ENCODE measurements around the gene TROAP. TPM values are rescaled to one million over a fixed set of nuclear protein-coding genes. Genes with fewer than 3 reads are reported as not detected.

The TROAP gene
- total RNA-seq, 2 donors from 2014 or later = 60.5 to 87.4 TPM

DNA sequence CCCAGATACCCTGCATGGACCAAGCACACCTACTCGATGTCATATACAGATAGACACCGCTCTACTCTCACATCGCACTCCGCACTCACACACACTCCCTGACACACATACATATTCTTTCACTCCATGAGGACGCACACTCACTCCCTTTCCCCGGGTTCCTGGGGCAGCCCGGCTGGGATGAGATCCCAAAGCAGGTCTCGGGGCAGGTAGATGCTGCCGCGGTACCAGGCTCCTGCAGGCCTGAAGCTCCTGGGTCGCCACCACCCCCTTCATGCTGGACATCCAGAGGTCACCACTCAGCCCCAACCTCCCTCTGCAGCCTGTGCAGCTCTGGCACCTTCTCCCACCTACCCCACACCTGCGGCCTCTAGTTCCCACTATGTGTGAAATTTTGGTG lies 11.6 kb downstream of the TROAP start:
- H3K4me3 Mint-ChIP-seq = no peak overlapping the region
- H3K9me3 Mint-ChIP-seq = no peaks in the 10 kb centered on the region
- DNase-seq = peak; percentile 43
- WGBS, 2 experiments (ENCODE audit: insufficient coverage in 1 of 2, insufficient read length in 1 of 2) = 85 to 100% methylated on average over 4 to 12 of the region's 12 CpGs
- Histone ChIP-seq H3K27ac (ENCODE audit: low read depth, low read length) (no peak overlapping the region), H3K4me1 (ENCODE audit: control insufficient read depth, insufficient read depth, low read length) (no peaks in the 10 kb centered on the region), H3K27me3 (ENCODE audit: control insufficient read depth, insufficient read depth, low read length, poor library complexity, severe bottlenecking) (peaks cover 86% of the 10 kb centered on the region), H3K4me3 (ENCODE audit: low read length) (no peak overlapping the region), H3K9ac (ENCODE audit: extremely low read depth, low read length, poor library complexity, severe bottlenecking) (no peak overlapping the region), H3K9me3 (ENCODE audit: control insufficient read depth, low read length) (no peaks in the 10 kb centered on the region), H3K36me3 (ENCODE audit: control insufficient read depth, insufficient read depth, low read length) (peaks cover 17% of the 10 kb centered on the region)
- no peak overlapping the region for H3K27ac Mint-ChIP-seq
- TF ChIP-seq, protein P1, sequence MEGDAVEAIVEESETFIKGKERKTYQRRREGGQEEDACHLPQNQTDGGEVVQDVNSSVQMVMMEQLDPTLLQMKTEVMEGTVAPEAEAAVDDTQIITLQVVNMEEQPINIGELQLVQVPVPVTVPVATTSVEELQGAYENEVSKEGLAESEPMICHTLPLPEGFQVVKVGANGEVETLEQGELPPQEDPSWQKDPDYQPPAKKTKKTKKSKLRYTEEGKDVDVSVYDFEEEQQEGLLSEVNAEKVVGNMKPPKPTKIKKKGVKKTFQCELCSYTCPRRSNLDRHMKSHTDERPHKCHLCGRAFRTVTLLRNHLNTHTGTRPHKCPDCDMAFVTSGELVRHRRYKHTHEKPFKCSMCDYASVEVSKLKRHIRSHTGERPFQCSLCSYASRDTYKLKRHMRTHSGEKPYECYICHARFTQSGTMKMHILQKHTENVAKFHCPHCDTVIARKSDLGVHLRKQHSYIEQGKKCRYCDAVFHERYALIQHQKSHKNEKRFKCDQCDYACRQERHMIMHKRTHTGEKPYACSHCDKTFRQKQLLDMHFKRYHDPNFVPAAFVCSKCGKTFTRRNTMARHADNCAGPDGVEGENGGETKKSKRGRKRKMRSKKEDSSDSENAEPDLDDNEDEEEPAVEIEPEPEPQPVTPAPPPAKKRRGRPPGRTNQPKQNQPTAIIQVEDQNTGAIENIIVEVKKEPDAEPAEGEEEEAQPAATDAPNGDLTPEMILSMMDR (conservative IDR thresholded peaks at IDR 0.05) = no peak
- peaks cover 70% of the 10 kb centered on the region for H3K27me3 Mint-ChIP-seq (ENCODE audit: insufficient read depth)
- H3K4me1 Mint-ChIP-seq = peaks cover 15% of the 10 kb centered on the region
- H3K36me3 Mint-ChIP-seq (ENCODE audit: low read depth) = peaks cover 5% of the 10 kb centered on the region

DNA sequence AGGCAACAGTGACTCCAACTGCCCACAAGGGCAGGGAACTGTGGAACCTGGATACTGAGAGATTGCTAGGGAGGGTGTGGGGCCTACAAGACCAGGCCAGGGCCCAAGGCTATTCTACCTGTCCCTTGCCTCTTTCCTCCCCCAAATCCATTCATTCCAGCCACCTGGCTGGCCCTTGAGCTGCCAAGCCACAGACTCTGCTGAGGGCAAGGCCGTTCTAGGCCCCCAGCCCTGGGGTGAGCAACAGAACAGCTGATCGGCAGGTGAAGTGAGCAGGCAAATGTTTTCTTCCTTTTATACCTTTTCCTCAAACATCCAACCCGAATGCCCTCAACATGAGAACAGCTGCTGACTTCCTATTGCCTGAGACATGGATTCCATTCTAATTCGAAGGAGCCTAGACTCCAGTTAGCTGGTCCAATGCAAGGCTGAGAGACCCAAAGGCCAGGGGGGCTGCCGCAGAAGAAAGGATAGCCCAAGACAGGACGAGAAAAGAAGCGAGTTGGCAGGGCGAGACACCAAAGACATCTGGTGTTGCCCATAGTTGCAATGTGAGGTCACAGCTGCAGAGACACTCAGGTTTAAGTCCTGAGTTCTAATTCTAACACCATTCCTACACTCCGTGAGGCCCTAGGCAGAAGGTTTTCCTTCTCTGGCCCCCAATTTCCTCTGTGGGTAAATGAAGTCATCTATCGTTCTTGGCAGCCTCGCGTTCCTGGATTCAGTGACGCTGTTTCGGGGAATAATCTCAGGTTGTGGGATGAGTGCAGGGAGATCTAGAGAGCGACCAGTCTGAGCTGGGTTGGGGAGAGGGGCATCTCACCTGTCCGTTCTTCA lies 12.3 kb downstream of the TROAP start:
- H3K27ac Mint-ChIP-seq = no peak overlapping the region
- Histone ChIP-seq H3K4me3 (ENCODE audit: low read length) (no peak overlapping the region), H3K27me3 (ENCODE audit: control insufficient read depth, insufficient read depth, low read length, poor library complexity, severe bottlenecking) (peaks cover 93% of the 10 kb centered on the region), H3K27ac (ENCODE audit: low read depth, low read length) (no peak overlapping the region), H3K9ac (ENCODE audit: extremely low read depth, low read length, poor library complexity, severe bottlenecking) (no peak overlapping the region), H3K9me3 (ENCODE audit: control insufficient read depth, low read length) (no peaks in the 10 kb centered on the region), H3K4me1 (ENCODE audit: control insufficient read depth, insufficient read depth, low read length) (no peaks in the 10 kb centered on the region), H3K36me3 (ENCODE audit: control insufficient read depth, insufficient read depth, low read length) (peaks cover 10% of the 10 kb centered on the region)
- H3K4me1 Mint-ChIP-seq = peaks cover 15% of the 10 kb centered on the region
- WGBS, 2 experiments (ENCODE audit: insufficient coverage in 1 of 2, insufficient read length in 1 of 2) = 82 to 83% methylated on average over 12 to 16 of the region's 16 CpGs
- H3K27me3 Mint-ChIP-seq (ENCODE audit: insufficient read depth) = peaks cover 77% of the 10 kb centered on the region
- TF ChIP-seq, protein P1 (conservative IDR thresholded peaks at IDR 0.05) = no peak
- no peak overlapping the region for H3K4me3 Mint-ChIP-seq
- no peaks in the 10 kb centered on the region for H3K9me3 Mint-ChIP-seq
- peak; percentile 47 for DNase-seq
- H3K36me3 Mint-ChIP-seq (ENCODE audit: low read depth) = no peaks in the 10 kb centered on the region

DNA sequence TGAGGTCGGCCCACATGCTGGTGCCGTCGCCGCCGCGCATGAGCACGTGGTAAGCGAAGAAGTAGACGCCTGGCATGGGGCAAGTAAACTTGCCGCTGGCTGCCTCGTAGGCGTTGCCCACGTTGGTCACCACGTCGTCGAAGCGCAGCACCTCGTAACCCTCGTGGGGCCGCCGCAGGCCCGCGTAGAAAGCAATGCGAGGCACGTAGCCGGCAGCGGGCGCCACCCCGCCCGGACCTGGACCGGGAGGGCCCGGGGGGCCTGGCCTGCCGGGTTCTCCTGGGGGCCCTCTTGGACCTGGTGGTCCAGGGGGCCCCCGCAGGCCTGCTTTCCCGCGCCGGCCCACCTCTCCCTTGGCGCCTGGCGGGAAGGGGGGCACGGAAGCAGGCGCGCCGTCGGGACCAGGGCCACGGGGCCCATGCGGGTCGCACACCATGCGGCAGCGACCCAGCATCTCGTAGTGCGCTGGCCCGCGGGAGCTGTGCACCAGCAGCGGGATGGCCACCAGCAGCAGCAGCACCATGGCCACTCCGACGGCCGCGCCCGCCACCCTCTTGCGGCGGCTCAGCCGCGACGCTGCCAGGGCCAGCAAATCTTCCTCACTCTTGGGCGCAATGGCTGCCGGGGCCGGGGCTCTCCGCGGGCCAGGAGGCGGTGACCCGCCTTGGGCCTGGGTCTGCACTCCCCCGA lies 13.0 kb downstream of the TROAP start:
- Mint-ChIP-seq H3K27ac (no peak overlapping the region), H3K9me3 (no peaks in the 10 kb centered on the region), H3K27me3 (ENCODE audit: insufficient read depth) (peaks cover 85% of the 10 kb centered on the region), H3K36me3 (ENCODE audit: low read depth) (no peaks in the 10 kb centered on the region), H3K4me3 (peak overlapping the region; percentile 49), H3K4me1 (peaks cover 17% of the 10 kb centered on the region)
- TF ChIP-seq, protein P1 (conservative IDR thresholded peaks at IDR 0.05) = no peak
- H3K27ac ChIP-seq (ENCODE audit: low read depth, low read length) = no peak overlapping the region
- WGBS, 2 experiments (ENCODE audit: insufficient coverage in 1 of 2, insufficient read length in 1 of 2) = 29 to 58% methylated on average over 19 to 72 of the region's 72 CpGs
- no peak overlapping the region for H3K9ac ChIP-seq (ENCODE audit: extremely low read depth, low read length, poor library complexity, severe bottlenecking)
- peak overlapping the region; percentile 72 for H3K4me3 ChIP-seq (ENCODE audit: low read length)
- H3K27me3 ChIP-seq (ENCODE audit: control insufficient read depth, insufficient read depth, low read length, poor library complexity, severe bottlenecking) = peaks cover 100% of the 10 kb centered on the region
- no peaks in the 10 kb centered on the region for H3K4me1 ChIP-seq (ENCODE audit: control insufficient read depth, insufficient read depth, low read length)
- DNase-seq = peak; percentile 78
- peaks cover 3% of the 10 kb centered on the region for H3K36me3 ChIP-seq (ENCODE audit: control insufficient read depth, insufficient read depth, low read length)
- H3K9me3 ChIP-seq (ENCODE audit: control insufficient read depth, low read length) = no peaks in the 10 kb centered on the region

Measured in endodermal cell (in vitro differentiated cells).